HG03064 (cell line): ENCODE results near the gene MAP3K14.
"Not testable (repeated sequence)": the region's sequence is repeated elsewhere in the genome, so short reads cannot be mapped to it uniquely, and the experiment has no call there.

ENCODE experiments used
- ATAC-seq: cut with Tn5 transposase; IDR thresholded peaks from one replicate; pipeline ENCODE4 v1.9.1; 2021; ENCODE audit warnings: low read depth; ENCODE audit not compliant: unreplicated experiment

Gene MAP3K14

GRCh38 chr17:45261577-45262515 lies 55.0 kb downstream of the MAP3K14 start, which contains the start of gene SPATA32:
SPATA32 (minus strand) TSS chr17:45262094; CDS start chr17:45262016, 78 bp downstream.
- ATAC-seq: no peak

- no peak for ATAC-seq
These were observed 56.5 kb downstream of the MAP3K14 start for GRCh38 chr17:45260204-45260783.

GRCh38 chr17:45258981-45259380 lies 57.8 kb downstream of the MAP3K14 start:
- ATAC-seq: no peak

- ATAC-seq: no peak
These were observed 59.7 kb downstream of the MAP3K14 start for GRCh38 chr17:45257115-45257514.

- no peak for ATAC-seq
These were observed 60.5 kb downstream of the MAP3K14 start for GRCh38 chr17:45256114-45256966.

- ATAC-seq: no peak
These were observed 61.5 kb downstream of the MAP3K14 start for GRCh38 chr17:45255358-45255757.

- ATAC-seq: no peak
These were observed 62.9 kb downstream of the MAP3K14 start for GRCh38 chr17:45253879-45254278.

- ATAC-seq: not testable (repeated sequence)
These were observed 63.6 kb downstream of the MAP3K14 start for GRCh38 chr17:45253237-45253636.

GRCh38 chr17:45251931-45252330 lies 64.9 kb downstream of the MAP3K14 start:
- no peak for ATAC-seq

GRCh38 chr17:45248132-45248957 lies 68.5 kb downstream of the MAP3K14 start:
- ATAC-seq: peak; percentile 50

GRCh38 chr17:45247429-45248131 lies 69.2 kb downstream of the MAP3K14 start:
- peak; percentile 85 for ATAC-seq

GRCh38 chr17:45246861-45247428 lies 69.9 kb downstream of the MAP3K14 start:
- ATAC-seq: no peak

GRCh38 chr17:45246338-45246737 lies 70.5 kb downstream of the MAP3K14 start:
- ATAC-seq: no peak

- ATAC-seq: no peak
These were observed 71.8 kb downstream of the MAP3K14 start for GRCh38 chr17:45244725-45245656.

- ATAC-seq: no peak
These were observed 73.1 kb downstream of the MAP3K14 start for GRCh38 chr17:45243750-45244149.

GRCh38 chr17:45242029-45242414 lies 74.8 kb downstream of the MAP3K14 start:
- ATAC-seq: no peak

GRCh38 chr17:45241328-45242028 lies 75.3 kb downstream of the MAP3K14 start:
- ATAC-seq: no peak
